Vagina (tissue), 2 donors: Measurements from ENCODE around the gene ACTN3.

ENCODE experiments used
- POLR2A ChIP-seq, 2 donors: fragments of 450-650 bp; IDR thresholded peaks; one replicate each; pipeline ENCODE4 v1.6.1; 2017; ENCODE audit warnings: antibody characterized with exemption in 2 of 2, mild to moderate bottlenecking in 2 of 2, moderate library complexity in 2 of 2
- TF ChIP-seq, protein P1 (sequence below), 3 experiments: fragments of 450-650 bp in 2 of 3; fragments of 200-600 bp in 1 of 3; sonication (generic) in 1 of 3; IDR thresholded peaks; one replicate each; pipeline ENCODE4 v1.5.1; 2017 to 2019; ENCODE audit warnings: antibody characterized with exemption in 3 of 3, mild to moderate bottlenecking in 2 of 3, moderate library complexity in 2 of 3

DNA sequence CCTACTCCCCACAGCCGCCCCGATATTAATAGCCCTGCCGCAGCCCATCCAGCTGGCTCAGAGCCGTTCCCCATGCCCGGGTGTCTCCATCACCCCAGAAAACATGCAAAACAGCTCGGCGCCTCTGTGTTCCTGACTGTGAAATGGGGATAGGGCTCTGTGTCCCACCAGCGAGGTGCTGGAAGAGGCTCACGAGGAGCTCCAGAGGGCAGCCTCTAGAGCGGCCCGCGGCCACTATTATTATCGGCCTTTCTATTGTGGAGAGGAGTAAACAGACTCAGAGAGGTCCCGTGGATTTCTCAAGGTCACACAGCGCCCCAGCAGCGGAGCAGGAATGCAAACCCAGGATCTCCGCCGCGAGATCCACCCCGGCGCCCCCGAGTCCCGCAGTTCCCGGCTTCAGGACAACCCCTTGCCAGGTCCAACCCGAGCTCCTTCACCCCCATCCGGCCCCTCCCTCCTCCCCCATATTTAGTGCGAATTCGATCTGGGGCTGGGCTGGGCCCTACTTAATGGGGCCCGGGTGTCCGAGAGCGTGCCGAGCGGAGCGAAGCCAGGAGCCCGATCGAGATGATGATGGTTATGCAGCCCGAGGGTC is at the start of gene ACTN3:
- TF ChIP-seq, protein P1, sequence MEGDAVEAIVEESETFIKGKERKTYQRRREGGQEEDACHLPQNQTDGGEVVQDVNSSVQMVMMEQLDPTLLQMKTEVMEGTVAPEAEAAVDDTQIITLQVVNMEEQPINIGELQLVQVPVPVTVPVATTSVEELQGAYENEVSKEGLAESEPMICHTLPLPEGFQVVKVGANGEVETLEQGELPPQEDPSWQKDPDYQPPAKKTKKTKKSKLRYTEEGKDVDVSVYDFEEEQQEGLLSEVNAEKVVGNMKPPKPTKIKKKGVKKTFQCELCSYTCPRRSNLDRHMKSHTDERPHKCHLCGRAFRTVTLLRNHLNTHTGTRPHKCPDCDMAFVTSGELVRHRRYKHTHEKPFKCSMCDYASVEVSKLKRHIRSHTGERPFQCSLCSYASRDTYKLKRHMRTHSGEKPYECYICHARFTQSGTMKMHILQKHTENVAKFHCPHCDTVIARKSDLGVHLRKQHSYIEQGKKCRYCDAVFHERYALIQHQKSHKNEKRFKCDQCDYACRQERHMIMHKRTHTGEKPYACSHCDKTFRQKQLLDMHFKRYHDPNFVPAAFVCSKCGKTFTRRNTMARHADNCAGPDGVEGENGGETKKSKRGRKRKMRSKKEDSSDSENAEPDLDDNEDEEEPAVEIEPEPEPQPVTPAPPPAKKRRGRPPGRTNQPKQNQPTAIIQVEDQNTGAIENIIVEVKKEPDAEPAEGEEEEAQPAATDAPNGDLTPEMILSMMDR (IDR thresholded peaks at IDR 0.05), result no peak
- TF ChIP-seq POLR2A (IDR thresholded peaks at IDR 0.05), result no peak
